Measurements from ENCODE around the gene CIP2A. TPM values are rescaled to one million over a fixed set of nuclear protein-coding genes. Genes with fewer than 3 reads are reported as not detected.

CIP2A gene
- total and polyA plus RNA-seq, 2 of the 4 experiments (the other 2 are of a cell fraction) = 8.5 to 27.8 TPM

DNA sequence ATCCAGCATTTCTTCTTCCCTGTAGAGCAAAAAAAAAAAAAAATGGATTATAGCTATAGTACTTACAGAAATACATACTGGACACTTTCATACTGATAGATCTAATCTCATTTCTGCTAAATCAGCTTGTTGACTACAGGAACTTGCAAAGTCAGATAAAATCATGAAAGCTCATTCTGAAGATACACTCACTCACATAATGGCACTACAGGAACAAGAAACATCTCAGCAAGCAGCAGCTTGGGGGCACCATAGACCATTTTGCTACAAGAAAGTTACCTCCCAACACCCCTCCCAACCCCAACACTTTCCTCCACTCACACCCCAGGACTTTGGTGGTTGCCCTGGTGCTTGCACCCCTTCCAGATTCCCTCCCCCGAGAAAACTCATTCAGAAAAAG is 83.4 kb downstream of the CIP2A start:
- H4K8ac ChIP-seq (ENCODE audit: low read depth in 2 of 2, low read length in 2 of 2) = no peak overlapping the region
- no peak overlapping the region for H3K14ac ChIP-seq (replicated peaks; ENCODE audit: low read depth, low read length)
- dilution Hi-C loops (cut with HindIII; ENCODE audit: low sequenced_read_pairs, unreplicated experiment) = no loop called here
- ChIA-PET POLR2A (ENCODE audit: unreplicated experiment) (no interaction called here), CTCF (interaction anchor here (1.6 kb wide), 1 partner anchor 10 kb away, joined by 3 read pairs; no protein-coding TSS in a partner anchor)
- no peak overlapping the region for H3K18ac ChIP-seq (ENCODE audit: low read depth, low read length)
- no peak overlapping the region for H2AFZ ChIP-seq (replicated peaks; ENCODE audit: low read length, poor library complexity)
- no peaks in the 10 kb centered on the region for H3K4me1 ChIP-seq (ENCODE audit: control insufficient read depth, insufficient read depth, low read length)
- TF ChIP-seq CEBPB (IDR thresholded peaks at IDR 0.05; ENCODE audit: low read depth, low read length) (no peak), BHLHE40 (IDR thresholded peaks at IDR 0.05; ENCODE audit: low read depth, low read length) (no peak), SMC3 (IDR thresholded peaks at IDR 0.05; ENCODE audit: low read depth, low read length) (no peak), NFE2L2 (IDR thresholded peaks at IDR 0.05; ENCODE audit: low read depth, low read length) (no peak), MAZ (IDR thresholded peaks at IDR 0.05; ENCODE audit: borderline replicate concordance, low read depth, low read length) (no peak), MXI1 (IDR thresholded peaks at IDR 0.05; ENCODE audit: borderline replicate concordance, low read depth, low read length) (no peak), FOS (IDR thresholded peaks at IDR 0.05; ENCODE audit: low read depth, low read length) (no peak), CHD1 (IDR thresholded peaks at IDR 0.05; ENCODE audit: low read depth, low read length) (no peak), RFX5 (IDR thresholded peaks at IDR 0.05; ENCODE audit: low read depth, low read length) (no peak)
- TF ChIP-seq, protein P1, sequence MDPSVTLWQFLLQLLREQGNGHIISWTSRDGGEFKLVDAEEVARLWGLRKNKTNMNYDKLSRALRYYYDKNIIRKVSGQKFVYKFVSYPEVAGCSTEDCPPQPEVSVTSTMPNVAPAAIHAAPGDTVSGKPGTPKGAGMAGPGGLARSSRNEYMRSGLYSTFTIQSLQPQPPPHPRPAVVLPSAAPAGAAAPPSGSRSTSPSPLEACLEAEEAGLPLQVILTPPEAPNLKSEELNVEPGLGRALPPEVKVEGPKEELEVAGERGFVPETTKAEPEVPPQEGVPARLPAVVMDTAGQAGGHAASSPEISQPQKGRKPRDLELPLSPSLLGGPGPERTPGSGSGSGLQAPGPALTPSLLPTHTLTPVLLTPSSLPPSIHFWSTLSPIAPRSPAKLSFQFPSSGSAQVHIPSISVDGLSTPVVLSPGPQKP (IDR thresholded peaks at IDR 0.05; ENCODE audit: borderline replicate concordance, low read depth, low read length) = no peak
- no peak overlapping the region for H3K4me3 ChIP-seq (ENCODE audit: insufficient read depth, low read depth, low read length)
- H2AK5ac ChIP-seq (ENCODE audit: low read depth, low read length) = no peak overlapping the region
- no peak overlapping the region for H3K56ac ChIP-seq (ENCODE audit: extremely low read depth, insufficient read depth, low read length)
- no peak overlapping the region for H3K23ac ChIP-seq (ENCODE audit: low read depth, low read length)
- H2BK120ac ChIP-seq (ENCODE audit: low read depth, low read length) = no peak overlapping the region
- H3K4ac ChIP-seq (ENCODE audit: low read depth, low read length) = no peak overlapping the region
- WGBS, 2 experiments (ENCODE audit: extremely low coverage in 2 of 2, insufficient read length in 1 of 2) = no CpG with 5 or more reads among the region's 1 CpG
- H3K9me3 ChIP-seq (ENCODE audit: control insufficient read depth, insufficient read depth, low read length) = no peaks in the 10 kb centered on the region
- no peak overlapping the region for H2AK9ac ChIP-seq (replicated peaks; ENCODE audit: low read depth, low read length, poor library complexity)
- H3K9ac ChIP-seq (ENCODE audit: low read depth, low read length) = no peak overlapping the region
- intact Hi-C loops (cut with micrococcal nuclease) = no loop called here
- H2BK20ac ChIP-seq (ENCODE audit: low read depth, low read length) = no peak overlapping the region
- H3K27me3 ChIP-seq (ENCODE audit: control insufficient read depth, insufficient read depth, low read length) = no peaks in the 10 kb centered on the region
- no peak overlapping the region for H4K5ac ChIP-seq (ENCODE audit: low read depth, low read length)
- ATAC-seq (ENCODE audit: low read depth) (no peak), DNase-seq (no peak)
- no peak overlapping the region for H4K91ac ChIP-seq (ENCODE audit: insufficient read depth, low read depth, low read length)
- no peak overlapping the region for H2BK5ac ChIP-seq (ENCODE audit: low read depth, low read length, poor library complexity, severe bottlenecking)
- H3K4me2 ChIP-seq (ENCODE audit: low read depth, low read length) = no peak overlapping the region
- H3K79me1 ChIP-seq (ENCODE audit: low read depth in 1 of 2, low read length in 2 of 2) = no peaks in the 10 kb centered on the region
- no TSS peak for BruUV-seq (replicated peaks)
- no peaks in the 10 kb centered on the region for H3K36me3 ChIP-seq (ENCODE audit: control insufficient read depth, insufficient read depth, low read length)
- no peak overlapping the region for H3K27ac ChIP-seq (ENCODE audit: insufficient read depth, low read length)
- H4K20me1 ChIP-seq (ENCODE audit: insufficient read depth, low read length) = no peaks in the 10 kb centered on the region
- no peak overlapping the region for H2BK15ac ChIP-seq (ENCODE audit: low read depth, low read length)
- in situ Hi-C loops (cut with MboI; ENCODE audit: low sequenced_read_pairs) = no loop called here
- H3K9me1 ChIP-seq (ENCODE audit: insufficient read depth, low read length) = no peaks in the 10 kb centered on the region; the same call in 1 of the 2 replicates
